Endothelial cell of umbilical vein (primary cell): ENCODE results near the gene PRDM12. TPM values are rescaled to one million over a fixed set of nuclear protein-coding genes. Genes with fewer than 3 reads are reported as not detected.

Experiments
- BruUV-seq: library from RNA; stranded (reverse); fragments of 400-500 nt; replicated peaks from 2 replicates; lab custom pipeline; 2021; lab: Mats Ljungman, UMichigan
- CTCF ChIA-PET: fragments of 300-600, 350-600 bp; sonication (Branson Sonifier 250); formaldehyde crosslinking; loops from one replicate; lab custom pipeline; 2021; ENCODE audit warnings: antibody characterized with exemption, inconsistent platforms; lab: Charles Lee
- POLR2A ChIA-PET: fragments of 300-600, 350-600 bp; sonication (Branson Sonifier 250); formaldehyde crosslinking; loops from one replicate; lab custom pipeline; 2021; ENCODE audit warnings: antibody characterized with exemption, inconsistent platforms; lab: Charles Lee
- DNase-seq: peaks from one replicate; pipeline ENCODE4 v3.0.0-alpha.2; 2011; ENCODE audit warnings: low read depth, low spot score
- FAIRE-seq: peaks from 2 replicates; lab custom pipeline; 2011; peaks lifted over from hg19 to GRCh38; lab: Jason Lieb, UNC
- H2AFZ ChIP-seq: 2 replicates; pipeline ENCODE4 v1.6.0; 2012; ENCODE audit warnings: low read depth, low read length, control low read depth, inconsistent platforms
- H3K27ac ChIP-seq: 2 replicates; pipeline ENCODE4 v1.5.1; 2011; ENCODE audit warnings: low read depth, mild to moderate bottlenecking, control low read depth, low read length, moderate library complexity; ENCODE audit not compliant: insufficient read depth
- H3K27me3 ChIP-seq, 2 experiments: 2 replicates each; pipeline versions ENCODE4 v1.6.0 to v1.6.1; 2011; ENCODE audit warnings: low read length in 2 of 2, mixed read lengths in 1 of 2; ENCODE audit not compliant: control insufficient read depth in 2 of 2, insufficient read depth in 2 of 2
- H3K36me3 ChIP-seq, 2 experiments: 2 replicates in 1 of 2; 3 replicates in 1 of 2; pipeline ENCODE4 v1.5.1; 2011; ENCODE audit warnings: low read length in 2 of 2, mild to moderate bottlenecking in 1 of 2, moderate library complexity in 1 of 2; ENCODE audit not compliant: control insufficient read depth in 2 of 2, insufficient read depth in 2 of 2; ENCODE audit errors: extremely low read depth in 1 of 2
- H3K4me1 ChIP-seq: 3 replicates; pipeline ENCODE4 v1.5.1; 2011; ENCODE audit warnings: mild to moderate bottlenecking, low read length; ENCODE audit not compliant: control insufficient read depth, insufficient read depth; ENCODE audit errors: extremely low read depth
- H3K4me2 ChIP-seq: 2 replicates; pipeline ENCODE4 v1.6.1; 2011; ENCODE audit warnings: low read length, control low read depth, mixed read lengths; ENCODE audit not compliant: insufficient read depth
- H3K4me3 ChIP-seq, 3 experiments: fragments of 200-600 bp in 1 of 3; sonication (generic), shearing (Covaris generic) in 1 of 3; replicated peaks in 1 of 3; 2 replicates each; pipeline ENCODE4 v1.5.1; 2011 to 2016; ENCODE audit warnings: control low read depth in 3 of 3, low read length in 3 of 3, mild to moderate bottlenecking in 2 of 3, inconsistent platforms in 1 of 3, low read depth in 1 of 3, moderate library complexity in 1 of 3; ENCODE audit not compliant: insufficient read depth in 1 of 3
- H3K79me2 ChIP-seq: 2 replicates; pipeline ENCODE4 v1.6.0; 2012; ENCODE audit warnings: low read length, inconsistent platforms; ENCODE audit not compliant: control insufficient read depth, insufficient read depth
- H3K9ac ChIP-seq: replicated peaks from 2 replicates; pipeline ENCODE3; 2011; ENCODE audit warnings: low read length, control low read depth; ENCODE audit not compliant: insufficient read depth; ENCODE audit errors: extremely low read depth
- H3K9me1 ChIP-seq: replicated peaks from 3 replicates; pipeline ENCODE4 v1.6.0; 2011; ENCODE audit warnings: mild to moderate bottlenecking, low read length; ENCODE audit not compliant: control insufficient read depth, insufficient read depth; ENCODE audit errors: extremely low read depth
- H3K9me3 ChIP-seq: replicated peaks from 2 replicates; pipeline ENCODE4 v1.5.1; 2012; ENCODE audit warnings: low read length, inconsistent platforms; ENCODE audit not compliant: control insufficient read depth, insufficient read depth
- H4K20me1 ChIP-seq: replicated peaks from 2 replicates; pipeline ENCODE3; 2011; ENCODE audit warnings: mild to moderate bottlenecking, low read length; ENCODE audit not compliant: control insufficient read depth, insufficient read depth; ENCODE audit errors: extremely low read depth
- CTCF ChIP-seq, 2 donors: IDR thresholded peaks; 1 replicate in 1 of 2; 2 replicates in 1 of 2; pipeline ENCODE4 v1.5.1; 2011; ENCODE audit warnings: low read length in 2 of 2, mild to moderate bottlenecking in 2 of 2, moderate library complexity in 2 of 2, control low read depth in 1 of 2, inconsistent platforms in 1 of 2, low read depth in 1 of 2; ENCODE audit not compliant: insufficient read depth in 1 of 2; ENCODE audit errors: extremely low read depth in 1 of 2
- EZH2 ChIP-seq: IDR thresholded peaks from 2 replicates; pipeline ENCODE4 v1.6.1; 2012; ENCODE audit warnings: borderline replicate concordance, low read depth, mild to moderate bottlenecking, moderate library complexity, low read length, inconsistent platforms; ENCODE audit not compliant: severe bottlenecking
- FOS ChIP-seq: IDR thresholded peaks from 2 replicates; pipeline ENCODE4 v1.6.1; 2011; ENCODE audit warnings: mild to moderate bottlenecking, low read length, moderate library complexity, borderline replicate concordance; ENCODE audit not compliant: insufficient read depth
- GATA2 ChIP-seq: IDR thresholded peaks from 2 replicates; pipeline ENCODE4 v1.7.0; 2011; ENCODE audit warnings: low read depth, mild to moderate bottlenecking, moderate library complexity, mixed read lengths, low read length; ENCODE audit not compliant: insufficient read length, insufficient read depth
- JUN ChIP-seq: IDR thresholded peaks from 2 replicates; pipeline ENCODE4 v1.6.1; 2011; ENCODE audit warnings: borderline replicate concordance, low read depth; ENCODE audit not compliant: insufficient read length, insufficient read depth
- MAX ChIP-seq: IDR thresholded peaks from 2 replicates; pipeline ENCODE4 v1.6.1; 2011; ENCODE audit not compliant: insufficient read depth, insufficient read length
- MYC ChIP-seq: IDR thresholded peaks from one replicate; pipeline ENCODE4 v1.6.1; 2011; ENCODE audit warnings: mild to moderate bottlenecking, low read depth, low read length
- POLR2A ChIP-seq: IDR thresholded peaks from 2 replicates; pipeline ENCODE4 v1.6.1; 2012; ENCODE audit warnings: low read depth, mild to moderate bottlenecking, control low read depth, low read length
- POLR2AphosphoS5 ChIP-seq: IDR thresholded peaks from 2 replicates; pipeline ENCODE4 v1.6.1; 2012; ENCODE audit warnings: low read depth, mild to moderate bottlenecking, control low read depth, low read length, moderate library complexity; ENCODE audit not compliant: insufficient read depth
- dilution Hi-C: fragments of 300-500 bp; cut with MboI; formaldehyde crosslinking; loops from one replicate; pipeline ENCODE4 v1.15.0; 2019; ENCODE audit warnings: low sequenced_read_pairs; ENCODE audit not compliant: extremely low pct_ligation_motif_present
- intact Hi-C: fragments of 100-400 bp; cut with micrococcal nuclease; formaldehyde crosslinking; loops from one replicate; pipeline ENCODE4 v1.10.0; 2022
- polyA plus RNA-seq, 4 experiments: library from polyadenylated mRNA; depleted of rRNA in 3 of 4; stranded (reverse) in 3 of 4; unstranded in 1 of 4; fragments of >200 nt; gene quantifications; 2 replicates each; pipeline versions ENCODE4 v1.2.1 to v1.2.3, GENCODE V29; 2011 to 2012; ENCODE audit warnings: missing spikeins in 1 of 4
- total RNA-seq: library from RNA; stranded (reverse); gene quantifications from 2 replicates; pipeline ENCODE4 v1.2.3, GENCODE V29; 2021

Gene PRDM12
- total and polyA plus RNA-seq, 2 donors (not counting 3 experiments of a cell fraction or from before 2014, with no cell fraction given): not detected

GRCh38 chr9:130639124-130639765 lies 25.1 kb upstream of the PRDM12 start:
- no peak overlapping the region for H3K4me3 ChIP-seq
- no peaks in the 10 kb centered on the region for H3K9me1 ChIP-seq
- intact Hi-C loops (no loop called here), dilution Hi-C loops (no loop called here)
- ChIA-PET POLR2A (no interaction called here), CTCF (no interaction called here)
- no peak overlapping the region for H2AFZ ChIP-seq
- H3K36me3 ChIP-seq: peaks cover 0 to 27% of the 10 kb centered on the region in 2 experiments
- no peaks in the 10 kb centered on the region for H4K20me1 ChIP-seq
- no peak for FAIRE-seq
- DNase-seq: no peak
- BruUV-seq: no TSS peak
- no peaks in the 10 kb centered on the region for H3K79me2 ChIP-seq
- H3K27ac ChIP-seq: no peak overlapping the region
- H3K9me3 ChIP-seq: no peaks in the 10 kb centered on the region
- no peak for TF ChIP-seq POLR2A
- TF ChIP-seq EZH2: no peak
- no peak for TF ChIP-seq FOS
- TF ChIP-seq POLR2AphosphoS5: no peak
- TF ChIP-seq MYC: no peak
- no peak overlapping the region for H3K4me2 ChIP-seq
- H3K27me3 ChIP-seq: no peaks in the 10 kb centered on the region
- no peaks in the 10 kb centered on the region for H3K4me1 ChIP-seq
- H3K9ac ChIP-seq: no peak overlapping the region

- intact Hi-C loops: no loop called here
- H3K79me2 ChIP-seq: no peaks in the 10 kb centered on the region
- dilution Hi-C loops: no loop called here
Measured at GRCh38 chr9:130639866-130640555, 24.4 kb upstream of the PRDM12 start.

More at GRCh38 chr9:130639866-130640555, 24.4 kb upstream of the PRDM12 start:
- Histone ChIP-seq H3K36me3 (peaks cover 0 to 22% of the 10 kb centered on the region in 2 experiments), H3K27me3 (no peaks in the 10 kb centered on the region), H3K9ac (no peak overlapping the region), H3K4me2 (no peak overlapping the region), H2AFZ (no peak overlapping the region), H3K9me1 (no peaks in the 10 kb centered on the region), H3K9me3 (no peaks in the 10 kb centered on the region), H4K20me1 (no peaks in the 10 kb centered on the region), H3K4me1 (no peaks in the 10 kb centered on the region), H3K27ac (no peak overlapping the region), H3K4me3 (no peak overlapping the region)
- POLR2A ChIA-PET: no interaction called here
- TF ChIP-seq EZH2 (no peak), GATA2 (no peak), CTCF (IDR thresholded peaks at IDR 0.05; ENCODE audit: extremely low read depth in 1 of 2, insufficient read depth in 1 of 2, low read depth in 1 of 2, low read length in 2 of 2) (no peak), MYC (no peak), MAX (no peak), POLR2AphosphoS5 (no peak), JUN (no peak), POLR2A (no peak), FOS (no peak)
- DNase-seq (no peak), FAIRE-seq (no peak)
- no TSS peak for BruUV-seq
- CTCF ChIA-PET: no interaction called here
